Upper lobe of right lung (tissue), 1 donor: ENCODE data around the gene XPR1. TPM values are rescaled to one million over a fixed set of nuclear protein-coding genes. Genes with fewer than 3 reads are reported as not detected.

ENCODE experiments used
- ATAC-seq: fragments of 200-7000 bp; cut with Tn5 transposase; one replicate; pipeline ENCODE4 v1.9.1; 2020; ENCODE audit warnings: mild to moderate bottlenecking, moderate library complexity
- DNase-seq: peaks from one replicate; pipeline ENCODE4 v3.0.0-alpha.2; 2020
- H3K27ac ChIP-seq: fragments of 200-600 bp; one replicate; pipeline ENCODE4 v1.8.0; 2022
- H3K27me3 ChIP-seq: fragments of 200-600 bp; one replicate; pipeline ENCODE4 v1.8.0; 2022; ENCODE audit warnings: mild to moderate bottlenecking
- H3K36me3 ChIP-seq: fragments of 200-600 bp; one replicate; pipeline ENCODE4 v1.8.0; 2022
- H3K4me1 ChIP-seq: fragments of 200-600 bp; one replicate; pipeline ENCODE4 v1.8.0; 2022
- H3K4me3 ChIP-seq: fragments of 200-600 bp; one replicate; pipeline ENCODE4 v1.8.0; 2022; ENCODE audit warnings: mild to moderate bottlenecking
- H3K9me3 ChIP-seq: fragments of 200-600 bp; one replicate; pipeline ENCODE4 v1.8.0; 2022
- CTCF ChIP-seq: fragments of 200-600 bp; IDR thresholded peaks from one replicate; pipeline ENCODE4 v1.8.0; 2022; ENCODE audit warnings: antibody characterized with exemption
- intact Hi-C: fragments of 100-400 bp; cut with DNase I; formaldehyde crosslinking; loops from one replicate; pipeline ENCODE4 v1.11.0; 2022
- total RNA-seq: library from RNA; stranded (reverse); fragmentation: NEBNext Ultra II Directional; extraction: Animal tissue kit (Norgen Biotek cat#: 25700); gene quantifications from one replicate; pipeline ENCODE4 v1.2.1, GENCODE V29; 2021
- donor health status: DM: no; HTN: yes; CAD: no; lungs with severe emphysema.

XPR1 gene
- total RNA-seq, 1 donor from 2014 or later: 23.5 TPM

GRCh38 chr1:180646093-180646492, 14.3 kb downstream of the XPR1 start:
- TF ChIP-seq CTCF: no peak
- DNase-seq (no peak), ATAC-seq (no peak)
- no peaks in the 10 kb centered on the region for H3K4me1 ChIP-seq
- H3K4me3 ChIP-seq: no peak overlapping the region
- H3K9me3 ChIP-seq: no peaks in the 10 kb centered on the region
- no peaks in the 10 kb centered on the region for H3K27me3 ChIP-seq
- no peaks in the 10 kb centered on the region for H3K36me3 ChIP-seq
- no peak overlapping the region for H3K27ac ChIP-seq
- intact Hi-C loops: no loop called here

DNA sequence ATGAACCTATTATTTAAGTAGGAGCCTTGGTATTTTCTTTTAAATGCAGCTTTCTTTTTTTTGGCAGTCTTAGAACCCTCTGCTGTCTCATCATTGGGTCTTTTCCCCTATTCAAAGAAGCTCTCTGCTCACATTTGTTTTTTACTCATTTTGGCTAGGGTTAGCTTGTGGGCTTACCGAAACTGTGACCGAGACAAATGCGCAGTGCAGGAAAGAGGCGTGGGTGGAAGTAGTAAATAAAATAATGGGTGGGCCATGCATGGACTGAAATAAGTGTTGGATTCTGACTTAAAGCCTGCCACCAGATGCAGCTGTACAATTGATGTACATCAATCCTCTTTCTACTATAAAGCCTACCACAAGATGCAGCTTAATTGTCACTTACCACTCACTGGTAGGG, 14.7 kb downstream of the XPR1 start:
- Histone ChIP-seq H3K36me3 (no peaks in the 10 kb centered on the region), H3K4me1 (no peaks in the 10 kb centered on the region), H3K4me3 (no peak overlapping the region), H3K9me3 (no peaks in the 10 kb centered on the region), H3K27ac (no peak overlapping the region), H3K27me3 (no peaks in the 10 kb centered on the region)
- ATAC-seq (no peak), DNase-seq (no peak)
- intact Hi-C loops: no loop called here
- no peak for TF ChIP-seq CTCF

DNA sequence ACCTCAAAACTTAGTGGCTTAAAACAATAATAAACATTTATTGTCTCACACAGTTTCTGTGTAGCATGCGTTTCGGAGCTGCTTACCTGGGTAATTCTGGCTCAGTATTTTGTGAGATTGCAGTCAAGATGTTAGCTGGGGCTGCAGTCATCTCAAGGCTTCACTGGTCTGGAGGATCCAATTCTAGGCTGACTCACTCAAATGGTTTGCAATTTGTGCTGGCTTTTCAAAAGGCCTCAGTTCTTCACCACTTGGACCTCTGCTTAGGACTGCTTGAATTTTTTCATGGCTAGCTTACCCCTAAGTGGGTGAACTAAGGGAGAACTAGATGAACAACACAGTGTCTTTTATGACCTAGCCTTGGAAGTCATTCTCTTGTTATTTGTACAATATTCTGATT, 21.0 kb downstream of the XPR1 start:
- TF ChIP-seq CTCF: no peak
- intact Hi-C loops: no loop called here
- Histone ChIP-seq H3K36me3 (no peaks in the 10 kb centered on the region), H3K4me3 (no peak overlapping the region), H3K4me1 (no peaks in the 10 kb centered on the region), H3K27me3 (no peaks in the 10 kb centered on the region), H3K9me3 (peaks cover 11% of the 10 kb centered on the region), H3K27ac (no peak overlapping the region)
- no peak for ATAC-seq
- no peak for DNase-seq

DNA sequence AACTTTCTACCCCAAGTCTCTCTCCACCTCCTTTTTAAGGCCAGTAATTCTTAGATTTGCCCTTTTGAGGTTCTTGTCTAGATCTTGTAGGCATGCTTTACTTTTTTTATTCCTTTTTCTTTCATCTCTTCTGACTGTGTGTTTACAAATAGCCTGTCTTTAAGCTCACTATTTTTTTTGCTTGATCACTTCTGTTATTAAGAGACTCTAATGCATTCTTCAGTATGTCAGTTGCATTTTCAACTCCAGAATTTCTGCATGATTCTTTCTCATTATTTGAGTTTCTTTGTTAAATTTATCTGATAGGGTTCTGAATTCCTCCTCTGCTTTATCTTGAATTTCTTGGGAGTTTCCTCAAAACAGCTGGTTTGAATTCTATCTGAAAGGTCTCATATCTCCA, 30.9 kb downstream of the XPR1 start:
- intact Hi-C loops: no loop called here

DNA sequence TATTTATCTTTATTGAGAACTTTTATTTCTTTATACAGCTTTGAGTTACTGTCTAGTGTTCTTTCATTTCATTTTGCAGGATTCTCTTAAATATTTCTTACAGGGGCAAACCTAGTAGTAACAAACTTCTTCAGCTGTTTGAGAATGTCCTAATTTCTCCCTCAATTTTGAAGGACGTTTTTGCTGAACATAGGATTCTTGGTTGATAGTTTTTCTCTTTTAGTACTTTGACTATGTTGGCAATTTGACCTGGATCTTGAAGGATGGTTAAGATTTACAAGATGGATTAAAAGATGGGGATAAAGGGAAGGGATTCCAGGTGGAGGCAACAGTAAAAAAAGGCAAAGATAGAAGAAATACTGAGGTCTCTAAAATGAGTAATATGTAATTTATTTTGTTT, 38.9 kb downstream of the XPR1 start:
- DNase-seq (no peak), ATAC-seq (no peak)
- H3K27ac ChIP-seq: no peak overlapping the region
- H3K4me1 ChIP-seq: no peaks in the 10 kb centered on the region
- H3K9me3 ChIP-seq: peaks cover 6% of the 10 kb centered on the region
- no peak for TF ChIP-seq CTCF
- intact Hi-C loops: no loop called here
- H3K36me3 ChIP-seq: no peaks in the 10 kb centered on the region
- no peaks in the 10 kb centered on the region for H3K27me3 ChIP-seq
- no peak overlapping the region for H3K4me3 ChIP-seq

More for the DNA sequence above, 30.9 kb downstream of the XPR1 start:
- no peaks in the 10 kb centered on the region for H3K27me3 ChIP-seq
- no peak overlapping the region for H3K27ac ChIP-seq
- H3K9me3 ChIP-seq: peaks cover 29% of the 10 kb centered on the region
- TF ChIP-seq CTCF: no peak
- H3K4me3 ChIP-seq: no peak overlapping the region
- ATAC-seq (no peak), DNase-seq (no peak)
- H3K4me1 ChIP-seq: no peaks in the 10 kb centered on the region
- H3K36me3 ChIP-seq: no peaks in the 10 kb centered on the region

- ATAC-seq (no peak), DNase-seq (no peak)
- Histone ChIP-seq H3K27ac (no peak overlapping the region), H3K36me3 (no peaks in the 10 kb centered on the region), H3K4me1 (no peaks in the 10 kb centered on the region), H3K27me3 (no peaks in the 10 kb centered on the region), H3K9me3 (no peaks in the 10 kb centered on the region), H3K4me3 (no peak overlapping the region)
- no peak for TF ChIP-seq CTCF
- intact Hi-C loops: no loop called here
These were observed 40.3 kb downstream of the XPR1 start for GRCh38 chr1:180672105-180672504.
